Measurements from ENCODE around the gene IFI27L1. TPM values are rescaled to one million over a fixed set of nuclear protein-coding genes. Genes with fewer than 3 reads are reported as not detected.

The IFI27L1 gene
- total RNA-seq, 1 donor from 2014 or later: 33.1 TPM

- no peak for DNase-seq (ENCODE audit: low spot score in 2 of 2, unreplicated experiment in 2 of 2)
- Mint-ChIP-seq H3K4me1 (peaks cover 16% of the 10 kb centered on the region), H3K36me3 (no peaks in the 10 kb centered on the region), H3K27me3 (ENCODE audit: low read depth) (peaks cover 11% of the 10 kb centered on the region), H3K9me3 (no peaks in the 10 kb centered on the region), H3K27ac (peak within 1 kb of the TSS; percentile 61), H3K4me3 (peak within 1 kb of the TSS; percentile 70)
- TF ChIP-seq, protein P1, sequence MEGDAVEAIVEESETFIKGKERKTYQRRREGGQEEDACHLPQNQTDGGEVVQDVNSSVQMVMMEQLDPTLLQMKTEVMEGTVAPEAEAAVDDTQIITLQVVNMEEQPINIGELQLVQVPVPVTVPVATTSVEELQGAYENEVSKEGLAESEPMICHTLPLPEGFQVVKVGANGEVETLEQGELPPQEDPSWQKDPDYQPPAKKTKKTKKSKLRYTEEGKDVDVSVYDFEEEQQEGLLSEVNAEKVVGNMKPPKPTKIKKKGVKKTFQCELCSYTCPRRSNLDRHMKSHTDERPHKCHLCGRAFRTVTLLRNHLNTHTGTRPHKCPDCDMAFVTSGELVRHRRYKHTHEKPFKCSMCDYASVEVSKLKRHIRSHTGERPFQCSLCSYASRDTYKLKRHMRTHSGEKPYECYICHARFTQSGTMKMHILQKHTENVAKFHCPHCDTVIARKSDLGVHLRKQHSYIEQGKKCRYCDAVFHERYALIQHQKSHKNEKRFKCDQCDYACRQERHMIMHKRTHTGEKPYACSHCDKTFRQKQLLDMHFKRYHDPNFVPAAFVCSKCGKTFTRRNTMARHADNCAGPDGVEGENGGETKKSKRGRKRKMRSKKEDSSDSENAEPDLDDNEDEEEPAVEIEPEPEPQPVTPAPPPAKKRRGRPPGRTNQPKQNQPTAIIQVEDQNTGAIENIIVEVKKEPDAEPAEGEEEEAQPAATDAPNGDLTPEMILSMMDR (IDR thresholded peaks at IDR 0.05; ENCODE audit: unreplicated experiment): peak; percentile 20
Measured at GRCh38 chr14:94129111-94129757, 48.1 kb downstream of the IFI27L1 start, which contains the start of gene IFI27L2. Gene IFI27L2 (minus strand): TSS chr14:94129604. CDS start chr14:94129564, 40 bp downstream.

- Mint-ChIP-seq H3K9me3 (peaks cover under 1% of the 10 kb centered on the region), H3K27ac (no peak overlapping the region), H3K36me3 (no peaks in the 10 kb centered on the region), H3K4me3 (peak overlapping the region; percentile 70), H3K27me3 (ENCODE audit: low read depth) (peaks cover 15% of the 10 kb centered on the region), H3K4me1 (peaks cover 16% of the 10 kb centered on the region)
- TF ChIP-seq, protein P1 (IDR thresholded peaks at IDR 0.05; ENCODE audit: unreplicated experiment): no peak
- no peak for DNase-seq (ENCODE audit: low spot score in 2 of 2, unreplicated experiment in 2 of 2)
Measured at GRCh38 chr14:94129758-94130414, 48.8 kb downstream of the IFI27L1 start.

DNA sequence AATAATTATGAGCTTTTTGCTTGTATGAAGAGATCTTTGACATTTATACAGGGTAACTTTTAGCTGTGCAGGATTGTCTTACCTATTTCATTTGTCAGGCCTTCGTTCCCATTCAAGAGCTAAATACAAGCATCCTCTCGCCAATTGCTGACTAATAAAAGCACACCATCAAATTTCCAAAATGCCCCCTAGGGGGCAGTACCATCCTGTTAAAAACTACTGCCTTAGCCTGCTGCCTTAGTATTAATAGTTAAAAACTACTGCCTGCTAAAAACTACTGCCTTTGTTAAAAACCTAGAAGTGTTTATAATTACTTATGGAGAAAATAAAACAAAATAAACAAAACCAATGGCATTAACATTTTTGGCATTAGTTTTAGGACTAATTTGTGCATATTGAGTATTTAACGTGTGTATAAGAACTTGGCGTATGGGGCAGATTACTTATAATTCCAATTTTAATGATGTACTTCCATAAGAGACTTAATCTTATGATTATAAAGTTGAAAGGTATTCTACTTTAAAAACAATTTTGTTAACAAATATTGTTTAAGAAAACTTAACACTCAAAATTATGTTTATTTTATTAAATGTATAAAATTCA lies 51.3 kb downstream of the IFI27L1 start:
- TF ChIP-seq, protein P1 (IDR thresholded peaks at IDR 0.05; ENCODE audit: unreplicated experiment): peak; percentile 93
- peaks cover 23% of the 10 kb centered on the region for H3K27me3 Mint-ChIP-seq (ENCODE audit: low read depth)
- H3K36me3 Mint-ChIP-seq: no peaks in the 10 kb centered on the region
- H3K27ac Mint-ChIP-seq: no peak overlapping the region
- H3K4me3 Mint-ChIP-seq: no peak overlapping the region
- H3K9me3 Mint-ChIP-seq: peaks cover 12% of the 10 kb centered on the region
- H3K4me1 Mint-ChIP-seq: peaks cover 16% of the 10 kb centered on the region
- peak in 1 of 2 experiments; percentile 60 for DNase-seq (ENCODE audit: low spot score in 2 of 2, unreplicated experiment in 2 of 2)

DNA sequence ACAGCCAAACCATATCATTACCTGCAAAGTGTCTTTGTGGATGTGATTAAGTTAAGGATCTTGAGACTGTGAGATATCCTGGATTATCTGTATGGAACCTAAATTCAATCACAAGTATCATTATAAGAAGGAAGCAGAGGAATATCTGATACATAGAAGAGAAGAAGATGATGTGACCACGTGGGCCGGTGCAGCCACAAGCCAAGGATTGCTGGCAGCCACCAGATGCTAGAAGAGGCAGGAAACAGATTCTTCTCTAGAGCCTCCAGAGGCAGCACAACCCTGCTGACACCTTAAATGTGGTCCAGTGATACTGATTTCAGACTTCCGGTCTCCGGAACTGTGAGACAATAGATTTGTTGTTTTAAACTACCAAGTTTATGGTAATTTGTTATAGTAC lies 54.4 kb downstream of the IFI27L1 start:
- Mint-ChIP-seq H3K27ac (no peak overlapping the region), H3K36me3 (no peaks in the 10 kb centered on the region), H3K27me3 (ENCODE audit: low read depth) (peaks cover 26% of the 10 kb centered on the region), H3K4me1 (no peaks in the 10 kb centered on the region), H3K9me3 (peaks cover 12% of the 10 kb centered on the region), H3K4me3 (no peak overlapping the region)
- TF ChIP-seq, protein P1 (IDR thresholded peaks at IDR 0.05; ENCODE audit: unreplicated experiment): no peak
- no peak for DNase-seq (ENCODE audit: low spot score in 2 of 2, unreplicated experiment in 2 of 2)

DNA sequence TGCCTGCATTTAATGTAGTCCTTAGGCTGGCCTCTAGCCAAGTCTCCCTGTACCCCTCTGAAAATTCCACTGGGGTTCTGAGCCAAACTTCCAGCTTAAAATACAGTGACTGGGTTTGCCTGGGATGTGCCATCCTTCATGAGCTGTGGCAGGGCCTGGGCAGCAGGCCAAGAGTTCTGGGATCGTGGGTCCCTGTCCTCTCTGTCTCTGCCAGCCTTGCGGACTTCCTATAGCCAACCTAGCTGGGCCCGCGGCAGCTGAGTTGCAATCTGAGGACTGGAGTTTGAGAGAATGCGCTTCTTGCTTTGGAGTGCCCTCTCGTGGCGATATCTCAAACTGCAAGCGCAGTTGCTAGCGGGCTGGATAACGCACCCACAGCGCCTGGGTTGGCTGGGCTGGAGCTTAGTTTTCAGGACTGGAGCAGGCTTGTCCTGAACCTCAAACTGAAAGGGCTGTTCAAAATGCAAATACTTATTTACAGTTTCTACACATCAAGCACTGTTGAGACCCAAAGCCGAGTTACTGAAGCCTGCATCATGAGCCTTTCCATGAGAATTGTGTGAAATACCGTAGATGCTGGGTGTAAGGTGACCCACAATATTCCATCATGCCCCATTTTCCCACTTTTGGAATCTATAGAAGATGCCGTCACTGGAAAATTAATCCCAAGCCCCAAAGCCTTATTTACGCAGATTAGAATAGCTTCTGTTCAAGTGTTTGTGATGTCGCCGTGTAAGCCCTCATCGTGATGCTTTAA lies 55.6 kb downstream of the IFI27L1 start:
- Mint-ChIP-seq H3K36me3 (no peaks in the 10 kb centered on the region), H3K4me3 (no peak overlapping the region), H3K27me3 (ENCODE audit: low read depth) (peaks cover 22% of the 10 kb centered on the region), H3K4me1 (no peaks in the 10 kb centered on the region), H3K9me3 (peaks cover 12% of the 10 kb centered on the region), H3K27ac (no peak overlapping the region)
- DNase-seq (ENCODE audit: low spot score in 2 of 2, unreplicated experiment in 2 of 2): peak; percentile 67 to 88
- TF ChIP-seq, protein P1 (IDR thresholded peaks at IDR 0.05; ENCODE audit: unreplicated experiment): peak; percentile 93

Data from mesothelial cell of epicardium (in vitro differentiated cells).